HCT116 (cell line): Measurements from ENCODE around the gene SLIT1. TPM values are rescaled to one million over a fixed set of nuclear protein-coding genes. Genes with fewer than 3 reads are reported as not detected.

Experiments used
- ATAC-seq: fragments of 200-7000 bp; cut with Tn5 transposase; 2 replicates; pipeline ENCODE4 v1.9.1; 2020; ENCODE audit warnings: mild to moderate bottlenecking, moderate library complexity
- BruUV-seq: library from RNA; stranded (reverse); fragments of 400-500 nt; replicated peaks from 2 replicates; lab custom pipeline; 2021; lab: Mats Ljungman, UMichigan
- CTCF ChIA-PET: fragments of 300-600 bp; sonication (Branson Sonifier 250); formaldehyde crosslinking; loops from one replicate; lab custom pipeline; 2021; ENCODE audit warnings: antibody characterized with exemption; lab: Charles Lee
- POLR2A ChIA-PET: fragments of 300-600, 350-600 bp; sonication (Branson Sonifier 250); formaldehyde crosslinking; loops from one replicate; lab custom pipeline; 2021; ENCODE audit warnings: antibody characterized with exemption; lab: Charles Lee
- RAD21 ChIA-PET, 2 experiments: fragments of 300-600 bp; sonication (Branson Sonifier 250); formaldehyde crosslinking; loops; one replicate each; lab custom pipeline; 2023; ENCODE audit warnings: low total read pairs in 2 of 2; ENCODE audit not compliant: uncharacterized antibody in 2 of 2, unreplicated experiment in 2 of 2, low non-redundant PET in 1 of 2; lab: Charles Lee
- DNase-seq: peaks from one replicate; pipeline ENCODE4 v3.0.0-alpha.2; 2010; ENCODE audit warnings: low read depth, low spot score
- H2AFZ ChIP-seq: fragments of 200-600 bp; shearing (Covaris generic), sonication (generic); 2 replicates; pipeline ENCODE4 v1.6.1; 2017; ENCODE audit warnings: low read depth, mixed run types, mixed read lengths, antibody characterized with exemption, low read length; ENCODE audit not compliant: poor library complexity, severe bottlenecking
- H3K27ac ChIP-seq: 2 replicates; pipeline ENCODE4 v1.5.1; 2012; ENCODE audit warnings: low read depth, low read length
- H3K27me3 ChIP-seq: fragments of 200-600 bp; sonication (generic); 2 replicates; pipeline ENCODE4 v1.6.1; 2016; ENCODE audit warnings: mixed run types, low read length, mixed read lengths; ENCODE audit not compliant: insufficient read depth
- H3K36me3 ChIP-seq, 2 experiments: fragments of 200-500 bp in 1 of 2; fragments of 200-600 bp in 1 of 2; sonication (Bioruptor generic) in 1 of 2; sonication (generic) in 1 of 2; 2 replicates each; pipeline versions ENCODE4 v1.5.1 to v1.6.1; 2014 to 2016; ENCODE audit warnings: low read length in 2 of 2, inconsistent platforms in 1 of 2, mixed read lengths in 1 of 2, mixed run types in 1 of 2; ENCODE audit not compliant: insufficient read depth in 2 of 2, control insufficient read depth in 1 of 2
- H3K4me1 ChIP-seq, 2 experiments: fragments of 200-600 bp in 1 of 2; sonication (generic) in 1 of 2; 2 replicates each; pipeline versions ENCODE4 v1.5.1 to v1.6.1; 2012 to 2017; ENCODE audit warnings: low read length in 2 of 2, inconsistent platforms in 1 of 2, mild to moderate bottlenecking in 1 of 2, mixed read lengths in 1 of 2, mixed run types in 1 of 2, moderate library complexity in 1 of 2; ENCODE audit not compliant: insufficient read depth in 2 of 2, control insufficient read depth in 1 of 2
- H3K4me2 ChIP-seq: fragments of 200-600 bp; sonication (generic); 2 replicates; pipeline ENCODE4 v1.6.1; 2017; ENCODE audit warnings: mixed run types, low read length, mixed read lengths
- H3K4me3 ChIP-seq, 2 experiments: fragments of 200-600 bp in 1 of 2; sonication (generic) in 1 of 2; replicated peaks in 1 of 2; 2 replicates each; pipeline ENCODE4 v1.5.1; 2011 to 2016; ENCODE audit warnings: low read length in 2 of 2, control low read depth in 1 of 2, low read depth in 1 of 2, mild to moderate bottlenecking in 1 of 2, mixed read lengths in 1 of 2, mixed run types in 1 of 2
- H3K79me2 ChIP-seq: fragments of 200-600 bp; sonication (generic); 2 replicates; pipeline ENCODE4 v1.6.1; 2017; ENCODE audit warnings: mild to moderate bottlenecking, mixed run types, low read length, moderate library complexity, mixed read lengths; ENCODE audit not compliant: insufficient read depth
- H3K9ac ChIP-seq: fragments of 200-600 bp; sonication (generic); 2 replicates; pipeline ENCODE4 v1.6.1; 2016; ENCODE audit warnings: low read length, mixed read lengths
- H3K9me2 ChIP-seq: fragments of 200-600 bp; sonication (generic), shearing (Covaris generic); 2 replicates; pipeline ENCODE4 v1.6.1; 2017; ENCODE audit warnings: mixed run types, mild to moderate bottlenecking, moderate library complexity; ENCODE audit not compliant: insufficient read depth
- H3K9me3 ChIP-seq, 2 experiments: fragments of 200-500 bp in 1 of 2; fragments of 200-600 bp in 1 of 2; sonication (Bioruptor generic) in 1 of 2; sonication (generic) in 1 of 2; 2 replicates each; pipeline ENCODE4 v1.6.1; 2014 to 2017; ENCODE audit warnings: low read length in 2 of 2, mixed read lengths in 2 of 2, inconsistent platforms in 1 of 2, low read depth in 1 of 2, mild to moderate bottlenecking in 1 of 2, mixed run types in 1 of 2, moderate library complexity in 1 of 2; ENCODE audit not compliant: control insufficient read depth in 1 of 2, insufficient read depth in 1 of 2
- H4K20me1 ChIP-seq: fragments of 200-600 bp; sonication (generic), shearing (Covaris generic); 2 replicates; pipeline ENCODE4 v1.6.1; 2017; ENCODE audit warnings: mixed run types, mild to moderate bottlenecking, moderate library complexity; ENCODE audit not compliant: insufficient read depth
- CBX3 ChIP-seq: IDR thresholded peaks from 2 replicates; pipeline ENCODE4 v1.6.1; 2012; ENCODE audit warnings: low read depth
- CEBPB ChIP-seq: IDR thresholded peaks from 2 replicates; pipeline ENCODE4 v1.6.1; 2012; ENCODE audit warnings: low read depth
- EGR1 ChIP-seq: IDR thresholded peaks from 2 replicates; pipeline ENCODE4 v1.6.1; 2012; ENCODE audit warnings: low read depth
- EZH2phosphoT487 ChIP-seq: fragments of 200-600 bp; IDR thresholded peaks from 2 replicates; pipeline ENCODE4 v1.6.1; 2018; ENCODE audit warnings: antibody characterized with exemption, borderline replicate concordance
- MAX ChIP-seq: IDR thresholded peaks from 2 replicates; pipeline ENCODE4 v1.6.1; 2012
- SIN3A ChIP-seq: IDR thresholded peaks from 2 replicates; pipeline ENCODE4 v1.6.1; 2012; ENCODE audit warnings: low read depth
- SRF ChIP-seq: IDR thresholded peaks from 2 replicates; pipeline ENCODE4 v1.6.1; 2012; ENCODE audit warnings: low read depth
- intact Hi-C: fragments of 100-400 bp; cut with micrococcal nuclease; formaldehyde crosslinking; loops from 2 replicates; pipeline ENCODE4 v1.10.0; 2022
- total RNA-seq: library from RNA; stranded (reverse); gene quantifications from one replicate; pipeline ENCODE4 v1.2.1, GENCODE V29; 2021; ENCODE audit not compliant: unreplicated experiment

The SLIT1 gene
- total RNA-seq, 1 experiment from 2014 or later = 0.42 TPM

DNA sequence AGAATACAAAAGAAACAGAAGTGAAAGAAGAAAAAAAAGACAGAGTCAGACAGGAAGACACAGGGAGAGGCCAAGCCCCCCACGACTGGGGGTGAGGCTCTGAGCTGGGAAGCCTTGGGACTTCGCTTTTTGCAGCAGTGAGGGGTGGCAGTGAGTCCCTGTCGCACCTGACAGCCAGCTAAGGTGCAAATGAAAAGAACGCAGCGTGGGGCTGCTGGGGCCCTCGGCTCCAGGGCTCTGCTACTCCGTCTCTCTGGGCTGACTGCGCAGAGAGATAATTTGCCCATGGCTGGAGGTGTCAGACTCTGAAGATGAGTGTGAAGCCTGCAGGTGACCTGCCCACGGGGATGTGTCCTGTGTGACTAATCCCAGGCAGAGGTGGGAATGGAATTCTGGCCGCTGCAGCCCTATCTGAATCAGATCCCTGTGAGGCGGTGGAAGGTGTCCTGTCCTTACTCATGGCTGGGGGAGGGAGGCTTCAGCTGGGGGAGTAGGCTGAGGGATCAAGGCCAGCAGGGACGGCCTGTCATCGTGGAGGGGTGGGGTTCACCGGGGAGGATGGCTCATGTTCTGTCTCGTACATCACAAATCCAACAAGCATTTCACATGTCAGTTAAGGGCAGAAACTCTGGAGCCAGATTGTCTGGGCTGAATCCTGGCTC, 96.4 kb downstream of the SLIT1 start:
- Histone ChIP-seq H3K4me3 (no peak overlapping the region), H3K27ac (no peak overlapping the region), H3K9me3 (no peaks in the 10 kb centered on the region), H3K27me3 (peaks cover 64% of the 10 kb centered on the region), H3K9ac (no peak overlapping the region), H3K36me3 (no peaks in the 10 kb centered on the region), H3K9me2 (no peaks in the 10 kb centered on the region), H2AFZ (no peak overlapping the region), H3K4me1 (peaks cover 0 to 6% of the 10 kb centered on the region in 2 experiments; a peak in 1 of 4 replicates), H3K79me2 (no peaks in the 10 kb centered on the region), H4K20me1 (no peaks in the 10 kb centered on the region), H3K4me2 (no peak overlapping the region)
- ChIA-PET RAD21 (no interaction called here), CTCF (interaction anchor here (1.1 kb wide), 1 partner anchor 64 kb away, joined by 3 read pairs; no protein-coding TSS in a partner anchor), POLR2A (no interaction called here)
- ATAC-seq = peak; percentile 54; the same call in 1 of the 2 replicates
- intact Hi-C loops = no loop called here
- TF ChIP-seq SIN3A (no peak), MAX (no peak), CBX3 (no peak), EZH2phosphoT487 (no peak), EGR1 (no peak), SRF (no peak), CEBPB (no peak)
- no TSS peak for BruUV-seq
- no peak for DNase-seq

DNA sequence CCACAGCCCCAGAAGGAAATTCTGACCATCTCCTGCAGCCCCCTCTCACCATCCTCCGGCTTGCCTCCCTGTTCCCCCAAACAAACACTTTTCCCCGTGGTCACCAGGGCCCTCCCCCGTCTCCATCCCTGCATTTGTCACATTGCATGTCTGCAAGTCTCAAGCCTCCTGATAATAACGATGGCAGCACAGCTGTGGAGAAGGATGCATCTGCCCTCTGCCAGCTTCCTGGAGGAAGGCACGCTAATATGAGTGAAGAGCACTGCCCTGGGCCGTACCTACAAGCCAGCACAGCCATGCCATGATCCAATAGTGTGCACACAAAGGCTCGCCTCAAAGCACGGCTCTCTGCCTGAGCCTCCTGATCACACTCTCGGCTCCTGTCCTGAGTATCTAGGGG, 98.5 kb downstream of the SLIT1 start:
- no peak for TF ChIP-seq SRF
- Histone ChIP-seq H3K27ac (no peak overlapping the region), H3K4me3 (no peak overlapping the region), H2AFZ (no peak overlapping the region), H3K4me2 (no peak overlapping the region), H3K27me3 (peaks cover 73% of the 10 kb centered on the region), H3K4me1 (peaks cover 0 to 6% of the 10 kb centered on the region in 2 experiments; a peak in 1 of 4 replicates), H3K36me3 (no peaks in the 10 kb centered on the region), H4K20me1 (no peaks in the 10 kb centered on the region), H3K9me2 (no peaks in the 10 kb centered on the region), H3K9ac (no peak overlapping the region), H3K9me3 (no peaks in the 10 kb centered on the region), H3K79me2 (no peaks in the 10 kb centered on the region)
- ChIA-PET CTCF (no interaction called here), POLR2A (no interaction called here), RAD21 (no interaction called here)
- DNase-seq (no peak), ATAC-seq (no peak)
- intact Hi-C loops = no loop called here
- no TSS peak for BruUV-seq
